WTC11 (cell line): ENCODE data around the gene SLC13A3. TPM values are rescaled to one million over a fixed set of nuclear protein-coding genes. Genes with fewer than 3 reads are reported as not detected.

Experiments used
- ATAC-seq: fragments of 200-7000 bp; cut with Tn5 transposase; 2 replicates; pipeline ENCODE4 v1.10.0; 2021; ENCODE audit warnings: mild to moderate bottlenecking, moderate library complexity
- CTCF ChIA-PET: fragments of 300-600 bp; sonication (Branson Sonifier 250); formaldehyde crosslinking; loops from one replicate; lab custom pipeline; 2021; ENCODE audit warnings: antibody characterized with exemption; lab: Charles Lee
- POLR2A ChIA-PET: fragments of 350-600 bp; sonication (Branson Sonifier 250); formaldehyde crosslinking; loops from one replicate; lab custom pipeline; 2021; ENCODE audit warnings: antibody characterized with exemption; lab: Charles Lee
- DNase-seq: peaks from one replicate; pipeline ENCODE4 v3.0.0; 2021; ENCODE audit warnings: low spot score
- H3K27ac Mint-ChIP-seq: 2 replicates; pipeline ENCODE4 v1.8.0; 2021; ENCODE audit warnings: mixed read lengths
- H3K27me3 Mint-ChIP-seq: 2 replicates; pipeline ENCODE4 v1.8.0; 2021; ENCODE audit warnings: low read depth, mild to moderate bottlenecking, moderate library complexity, mixed read lengths
- H3K36me3 Mint-ChIP-seq: 2 replicates; pipeline ENCODE4 v1.8.0; 2021; ENCODE audit warnings: mixed read lengths
- H3K4me1 Mint-ChIP-seq: 2 replicates; pipeline ENCODE4 v1.8.0; 2022; ENCODE audit warnings: mixed read lengths
- H3K4me3 Mint-ChIP-seq: 2 replicates; pipeline ENCODE4 v1.8.0; 2021; ENCODE audit warnings: mild to moderate bottlenecking, moderate library complexity, mixed read lengths
- H3K9me3 Mint-ChIP-seq: 2 replicates; pipeline ENCODE4 v1.8.0; 2021; ENCODE audit warnings: mixed read lengths
- CREB1 ChIP-seq: sonication (generic); formaldehyde crosslinking; IDR thresholded peaks from 2 replicates; pipeline ENCODE4 v1.8.0; 2023; ENCODE audit warnings: mild to moderate bottlenecking, missing genetic modification reagents
- CREM ChIP-seq: sonication (generic); formaldehyde crosslinking; IDR thresholded peaks from 2 replicates; pipeline ENCODE4 v1.8.1; 2022; ENCODE audit warnings: mild to moderate bottlenecking, missing genetic modification reagents, moderate library complexity
- ESRRA ChIP-seq: sonication (generic); formaldehyde crosslinking; IDR thresholded peaks from 2 replicates; pipeline ENCODE4 v1.8.1; 2022; ENCODE audit warnings: mild to moderate bottlenecking, missing genetic modification reagents, borderline replicate concordance
- FOXK1 ChIP-seq: sonication (generic); formaldehyde crosslinking; IDR thresholded peaks from 2 replicates; pipeline ENCODE4 v1.8.0; 2022; ENCODE audit warnings: mild to moderate bottlenecking, moderate library complexity, missing genetic modification reagents
- GRHL2 ChIP-seq: fragments of 250-450 bp; sonication (Bioruptor Pico); IDR thresholded peaks from 2 replicates; pipeline ENCODE4 v1.8.0; 2022; ENCODE audit warnings: mild to moderate bottlenecking, moderate library complexity; ENCODE audit not compliant: insufficient replicate concordance, severe bottlenecking
- IRF2 ChIP-seq: sonication (generic); formaldehyde crosslinking; IDR thresholded peaks from 2 replicates; pipeline ENCODE4 v1.8.0; 2022; ENCODE audit warnings: low read depth, missing genetic modification reagents, borderline replicate concordance
- RELA ChIP-seq: sonication (generic); formaldehyde crosslinking; IDR thresholded peaks from 2 replicates; pipeline ENCODE4 v1.8.1; 2022; ENCODE audit warnings: missing genetic modification reagents, mild to moderate bottlenecking, borderline replicate concordance
- RORB ChIP-seq: fragments of 250-450 bp; sonication (Bioruptor Pico); IDR thresholded peaks from 2 replicates; pipeline ENCODE4 v1.9.0; 2021; ENCODE audit warnings: mild to moderate bottlenecking
- SMAD3 ChIP-seq: sonication (generic); formaldehyde crosslinking; IDR thresholded peaks from 2 replicates; pipeline ENCODE4 v1.8.0; 2022; ENCODE audit warnings: missing genetic modification reagents, mild to moderate bottlenecking, borderline replicate concordance
- SMAD4 ChIP-seq: sonication (generic); formaldehyde crosslinking; IDR thresholded peaks from 2 replicates; pipeline ENCODE4 v1.8.0; 2022; ENCODE audit warnings: mild to moderate bottlenecking, missing genetic modification reagents
- SP1 ChIP-seq: sonication (generic); formaldehyde crosslinking; conservative IDR thresholded peaks from 2 replicates; pipeline ENCODE4 v1.8.1; 2022; ENCODE audit warnings: missing genetic modification reagents
- TEAD1 ChIP-seq: sonication (generic); formaldehyde crosslinking; IDR thresholded peaks from 2 replicates; pipeline ENCODE4 v1.8.0; 2022; ENCODE audit warnings: mild to moderate bottlenecking, missing genetic modification reagents
- ZNF232 ChIP-seq: sonication (generic); formaldehyde crosslinking; IDR thresholded peaks from 2 replicates; pipeline ENCODE4 v1.8.0; 2022; ENCODE audit warnings: mild to moderate bottlenecking, missing genetic modification reagents
- total RNA-seq: library from RNA; stranded (reverse); gene quantifications from 3 replicates; pipeline ENCODE4 v1.2.3, GENCODE V29; 2021
- TF ChIP-seq, protein P1 (sequence below): sonication (generic); formaldehyde crosslinking; IDR thresholded peaks from 2 replicates; pipeline ENCODE4 v1.8.1; 2023; ENCODE audit warnings: mild to moderate bottlenecking, missing genetic modification reagents, borderline replicate concordance
- TF ChIP-seq, protein P2 (sequence below): sonication (generic); formaldehyde crosslinking; IDR thresholded peaks from 2 replicates; pipeline ENCODE4 v1.8.1; 2023; ENCODE audit warnings: mild to moderate bottlenecking, missing genetic modification reagents

SLC13A3 gene
- total RNA-seq, 1 experiment from 2014 or later = 10.6 TPM

DNA sequence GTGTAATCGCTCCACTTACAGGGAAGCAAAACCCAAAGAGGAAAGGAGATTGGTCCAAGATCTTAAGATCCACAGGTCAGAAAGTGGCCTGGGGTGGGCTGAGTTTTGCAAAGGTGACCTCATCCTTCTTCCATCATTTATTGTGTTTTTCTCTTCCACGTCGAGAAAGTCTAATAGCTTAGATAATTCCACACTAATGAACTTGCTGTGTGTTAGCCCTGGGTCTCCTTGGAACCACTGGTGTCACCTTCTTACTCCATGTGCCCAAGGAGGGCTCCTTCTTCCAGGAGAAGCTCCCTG is 1.7 kb downstream of the SLC13A3 start:
- Mint-ChIP-seq H3K27me3 (peaks cover 32% of the 10 kb centered on the region), H3K36me3 (0 out of 2 replicates have a peak, but pooled peaks cover 3% of the 10 kb centered on the region), H3K27ac (no peak overlapping the region), H3K4me3 (no peak overlapping the region), H3K4me1 (peaks cover 10% of the 10 kb centered on the region), H3K9me3 (peaks cover 4% of the 10 kb centered on the region; the same call in 1 of the 2 replicates)
- TF ChIP-seq SP1 (CRISPR knock-in tag) = no peak
- TF ChIP-seq RORB (CRISPR knock-in tag) = no peak
- DNase-seq = no peak
- ATAC-seq = no peak
- POLR2A ChIA-PET = no interaction called here
- CTCF ChIA-PET = interaction anchor here (0.6 to 2.0 kb wide), 14 partner anchors 10 to 110 kb away, joined by 3 to 7 read pairs (median 3); no protein-coding TSS in a partner anchor

DNA sequence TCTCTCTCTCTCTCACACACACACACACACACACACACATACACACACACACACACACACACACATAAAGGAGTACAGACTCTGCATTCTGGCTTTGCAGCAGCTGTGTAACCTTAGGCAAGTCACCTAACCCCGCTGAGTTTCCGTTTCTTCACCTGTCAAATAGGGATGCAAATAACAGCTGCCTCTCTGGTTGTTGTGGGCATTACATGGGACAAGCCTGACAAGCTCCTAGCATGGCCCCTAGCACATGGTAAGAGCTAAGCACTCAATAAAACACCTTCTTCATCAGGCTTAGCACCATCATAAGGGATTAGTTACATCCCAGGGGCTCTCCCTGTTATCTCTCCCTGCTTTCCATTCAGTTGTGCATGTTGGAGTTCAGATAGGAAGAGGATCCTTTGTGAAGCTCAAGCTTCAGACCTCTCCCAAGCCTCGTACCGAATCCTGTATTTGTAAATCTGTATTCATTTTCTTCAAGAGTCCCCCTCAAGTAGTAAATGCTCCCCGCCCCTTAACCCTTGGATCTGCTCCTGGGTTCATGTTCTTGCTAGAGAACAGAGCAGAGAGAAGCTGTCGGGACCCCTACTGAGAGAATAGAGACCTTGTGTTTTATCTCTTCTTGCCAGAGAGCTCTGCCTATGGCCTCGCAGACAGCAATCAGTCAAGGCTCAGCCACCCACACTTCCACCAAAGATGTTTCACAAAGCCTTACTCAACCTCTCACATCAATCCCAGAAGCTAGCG is 2.2 kb downstream of the SLC13A3 start:
- 0 out of 2 replicates have a peak, but pooled peaks cover 3% of the 10 kb centered on the region for H3K36me3 Mint-ChIP-seq
- H3K9me3 Mint-ChIP-seq = peaks cover 4% of the 10 kb centered on the region; the same call in 1 of the 2 replicates
- TF ChIP-seq GRHL2 (CRISPR knock-in tag) = no peak
- no peak for TF ChIP-seq FOXK1
- no peak for TF ChIP-seq TEAD1
- no peak for TF ChIP-seq ESRRA (CRISPR knock-in tag)
- TF ChIP-seq, protein P1, sequence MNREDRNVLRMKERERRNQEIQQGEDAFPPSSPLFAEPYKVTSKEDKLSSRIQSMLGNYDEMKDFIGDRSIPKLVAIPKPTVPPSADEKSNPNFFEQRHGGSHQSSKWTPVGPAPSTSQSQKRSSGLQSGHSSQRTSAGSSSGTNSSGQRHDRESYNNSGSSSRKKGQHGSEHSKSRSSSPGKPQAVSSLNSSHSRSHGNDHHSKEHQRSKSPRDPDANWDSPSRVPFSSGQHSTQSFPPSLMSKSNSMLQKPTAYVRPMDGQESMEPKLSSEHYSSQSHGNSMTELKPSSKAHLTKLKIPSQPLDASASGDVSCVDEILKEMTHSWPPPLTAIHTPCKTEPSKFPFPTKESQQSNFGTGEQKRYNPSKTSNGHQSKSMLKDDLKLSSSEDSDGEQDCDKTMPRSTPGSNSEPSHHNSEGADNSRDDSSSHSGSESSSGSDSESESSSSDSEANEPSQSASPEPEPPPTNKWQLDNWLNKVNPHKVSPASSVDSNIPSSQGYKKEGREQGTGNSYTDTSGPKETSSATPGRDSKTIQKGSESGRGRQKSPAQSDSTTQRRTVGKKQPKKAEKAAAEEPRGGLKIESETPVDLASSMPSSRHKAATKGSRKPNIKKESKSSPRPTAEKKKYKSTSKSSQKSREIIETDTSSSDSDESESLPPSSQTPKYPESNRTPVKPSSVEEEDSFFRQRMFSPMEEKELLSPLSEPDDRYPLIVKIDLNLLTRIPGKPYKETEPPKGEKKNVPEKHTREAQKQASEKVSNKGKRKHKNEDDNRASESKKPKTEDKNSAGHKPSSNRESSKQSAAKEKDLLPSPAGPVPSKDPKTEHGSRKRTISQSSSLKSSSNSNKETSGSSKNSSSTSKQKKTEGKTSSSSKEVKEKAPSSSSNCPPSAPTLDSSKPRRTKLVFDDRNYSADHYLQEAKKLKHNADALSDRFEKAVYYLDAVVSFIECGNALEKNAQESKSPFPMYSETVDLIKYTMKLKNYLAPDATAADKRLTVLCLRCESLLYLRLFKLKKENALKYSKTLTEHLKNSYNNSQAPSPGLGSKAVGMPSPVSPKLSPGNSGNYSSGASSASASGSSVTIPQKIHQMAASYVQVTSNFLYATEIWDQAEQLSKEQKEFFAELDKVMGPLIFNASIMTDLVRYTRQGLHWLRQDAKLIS (CRISPR knock-in tag) = no peak
- no peak for TF ChIP-seq CREM (CRISPR knock-in tag)
- TF ChIP-seq, protein P2, sequence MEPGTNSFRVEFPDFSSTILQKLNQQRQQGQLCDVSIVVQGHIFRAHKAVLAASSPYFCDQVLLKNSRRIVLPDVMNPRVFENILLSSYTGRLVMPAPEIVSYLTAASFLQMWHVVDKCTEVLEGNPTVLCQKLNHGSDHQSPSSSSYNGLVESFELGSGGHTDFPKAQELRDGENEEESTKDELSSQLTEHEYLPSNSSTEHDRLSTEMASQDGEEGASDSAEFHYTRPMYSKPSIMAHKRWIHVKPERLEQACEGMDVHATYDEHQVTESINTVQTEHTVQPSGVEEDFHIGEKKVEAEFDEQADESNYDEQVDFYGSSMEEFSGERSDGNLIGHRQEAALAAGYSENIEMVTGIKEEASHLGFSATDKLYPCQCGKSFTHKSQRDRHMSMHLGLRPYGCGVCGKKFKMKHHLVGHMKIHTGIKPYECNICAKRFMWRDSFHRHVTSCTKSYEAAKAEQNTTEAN = no peak
- TF ChIP-seq IRF2 = no peak
- no peak for TF ChIP-seq SMAD3 (CRISPR knock-in tag)
- H3K27me3 Mint-ChIP-seq = peaks cover 32% of the 10 kb centered on the region
- ChIA-PET CTCF (interaction anchor here (0.6 to 2.0 kb wide), 16 partner anchors 9 to 226 kb away, joined by 3 to 7 read pairs (median 3); no protein-coding TSS in a partner anchor), POLR2A (no interaction called here)
- ATAC-seq = peak; percentile 15
- H3K4me3 Mint-ChIP-seq = no peak overlapping the region
- no peak overlapping the region for H3K27ac Mint-ChIP-seq
- H3K4me1 Mint-ChIP-seq = peaks cover 10% of the 10 kb centered on the region
- DNase-seq = no peak

DNA sequence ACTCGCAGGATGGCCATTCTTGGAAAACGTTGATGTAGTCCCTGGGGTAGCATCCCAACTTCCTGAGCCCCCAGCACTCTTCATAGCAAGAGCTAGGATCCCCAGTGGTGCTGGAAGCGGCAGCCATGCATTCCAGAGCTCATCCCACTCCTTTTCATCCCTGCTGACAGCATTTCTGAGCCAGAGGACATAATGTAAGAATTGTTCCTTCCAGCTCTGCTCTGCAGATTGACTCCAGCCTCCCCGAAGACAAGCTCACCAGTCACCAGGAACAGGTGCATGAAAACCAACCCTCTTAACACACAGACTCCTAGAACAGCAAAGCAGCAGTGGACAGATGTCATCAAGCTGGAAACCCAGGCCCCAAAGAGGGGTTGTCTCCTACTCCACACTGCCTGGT is 3.8 kb downstream of the SLC13A3 start:
- DNase-seq (no peak), ATAC-seq (no peak)
- Mint-ChIP-seq H3K27me3 (peaks cover 32% of the 10 kb centered on the region), H3K9me3 (peaks cover 4% of the 10 kb centered on the region; the same call in 1 of the 2 replicates), H3K36me3 (0 out of 2 replicates have a peak, but pooled peaks cover 3% of the 10 kb centered on the region), H3K4me3 (no peak overlapping the region), H3K4me1 (0 out of 2 replicates have a peak, but pooled peaks cover 3% of the 10 kb centered on the region), H3K27ac (no peak overlapping the region)
- ChIA-PET POLR2A (no interaction called here), CTCF (interaction anchor here (0.7 to 1.2 kb wide), 4 partner anchors 10 to 89 kb away, joined by 3 to 5 read pairs (median 4); no protein-coding TSS in a partner anchor)
- no peak for TF ChIP-seq RELA (CRISPR knock-in tag)
- no peak for TF ChIP-seq CREB1 (CRISPR knock-in tag)
- TF ChIP-seq SMAD4 (CRISPR knock-in tag) = no peak
- no peak for TF ChIP-seq ZNF232
